Ovary (tissue), 3 donors: Measurements from ENCODE around the gene HINT3.

Experiments
- CTCF ChIP-seq, 3 donors: fragments of 450-650 bp in 2 of 3; fragments of 200-600 bp in 1 of 3; IDR thresholded peaks; one replicate each; pipeline versions ENCODE4 v1.5.1 to v1.8.0; 2016 to 2022; ENCODE audit warnings: antibody characterized with exemption in 3 of 3, mild to moderate bottlenecking in 1 of 3
- POLR2A ChIP-seq: fragments of 450-650 bp; IDR thresholded peaks from one replicate; pipeline ENCODE4 v1.6.1; 2017; ENCODE audit warnings: antibody characterized with exemption, mild to moderate bottlenecking, moderate library complexity
- donor health status: DM: no; HTN: no; CAD: no.

GRCh38 chr6:125994670-125995488, 38.3 kb downstream of the HINT3 start:
- TF ChIP-seq CTCF (IDR thresholded peaks at IDR 0.05), result no peak
- TF ChIP-seq POLR2A, result no peak
